Activated naive CD4-positive, alpha-beta T cell treated with anti-CD3 and anti-CD28 coated beads, Interleukin-2, amount 50 U/mL, for 16 hours (primary cell): Measurements from ENCODE around the gene CD83.
"Not testable (repeated sequence)": the region's sequence is repeated elsewhere in the genome, so short reads cannot be mapped to it uniquely, and the experiment has no call there.

ENCODE experiments used
- DNase-seq: peaks from one replicate; pipeline ENCODE4 v3.0.0-alpha.2; 2020

CD83 gene

DNA sequence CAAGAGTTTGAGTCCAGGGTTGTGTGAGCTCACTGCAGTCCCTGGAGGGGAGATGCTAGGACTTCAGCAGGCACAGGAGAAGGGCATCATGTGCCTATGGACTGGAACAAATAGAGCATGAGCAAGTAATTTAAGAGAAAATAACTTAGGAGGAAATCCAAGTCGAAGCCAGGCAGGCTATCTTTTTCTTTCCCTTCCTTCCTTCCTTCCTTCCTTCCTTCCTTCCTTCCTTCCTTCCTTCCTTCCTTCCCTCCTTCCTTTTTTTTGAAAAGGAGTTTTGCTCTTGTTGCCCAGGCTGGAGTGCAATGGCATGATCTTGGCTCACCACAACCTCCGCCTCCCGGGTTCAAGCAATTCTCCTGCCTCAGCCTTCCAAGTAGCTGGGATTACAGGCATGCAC lies 33.7 kb downstream of the CD83 start:
- not testable (repeated sequence) for DNase-seq

DNA sequence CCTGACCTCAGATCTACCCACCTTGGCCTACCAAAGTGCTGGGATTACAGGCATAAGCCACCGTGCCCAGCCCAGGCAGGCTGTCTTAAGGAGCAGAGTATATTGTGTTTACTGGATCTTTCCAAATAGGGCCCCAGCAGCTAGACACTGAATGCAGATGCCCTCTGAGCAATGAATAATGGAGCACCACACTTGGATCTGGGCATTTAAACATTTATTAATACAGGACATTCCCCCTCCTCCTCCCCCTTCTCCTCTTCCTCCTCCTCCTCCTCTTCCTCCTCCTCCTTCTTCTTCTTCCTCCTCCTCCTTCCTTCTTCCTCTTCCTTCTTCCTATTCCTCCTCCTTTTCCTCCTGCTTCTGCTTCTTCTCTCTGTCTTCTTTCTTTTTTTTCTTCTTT lies 34.2 kb downstream of the CD83 start:
- no peak for DNase-seq

GRCh38 chr6:14153228-14153627 lies 35.7 kb downstream of the CD83 start:
- DNase-seq: no peak

DNA sequence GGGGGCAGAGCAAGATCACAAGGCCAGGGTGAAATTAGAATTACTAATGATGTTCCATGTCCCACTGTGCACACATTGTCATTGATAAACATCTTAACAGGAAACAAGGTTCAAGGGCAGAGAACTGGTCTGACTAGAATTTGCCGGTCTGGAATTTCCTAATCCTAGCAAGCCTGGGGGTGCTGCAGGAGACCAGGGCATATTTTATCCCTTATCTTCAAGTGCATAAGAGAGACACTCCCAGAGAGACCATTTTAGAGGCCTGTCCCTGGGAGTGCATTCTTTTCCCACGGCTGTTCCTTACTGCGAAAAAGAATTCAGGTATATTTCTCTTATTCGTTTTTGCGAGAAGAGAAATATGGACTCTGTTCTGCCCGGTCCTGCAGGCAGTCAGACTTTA lies 41.5 kb downstream of the CD83 start:
- no peak for DNase-seq

DNA sequence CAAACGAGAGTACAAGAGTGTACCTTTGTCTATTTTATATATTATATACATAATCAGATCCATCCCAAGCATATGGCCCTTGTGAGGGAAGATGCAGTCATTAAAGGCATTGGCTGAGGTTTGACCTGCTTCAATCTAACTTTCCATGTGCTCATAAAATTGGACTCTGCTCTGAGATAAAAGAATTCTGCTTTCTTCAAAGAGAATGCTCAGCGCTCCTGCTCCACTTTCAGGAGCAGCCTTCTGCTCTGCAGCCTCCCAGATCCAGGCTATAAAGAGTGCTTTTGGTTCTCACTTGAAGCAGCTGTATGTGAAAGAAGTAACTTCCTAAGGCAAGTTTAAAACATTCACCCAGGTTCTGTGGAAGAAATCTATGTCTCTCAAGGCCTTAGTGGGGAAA lies 45.3 kb downstream of the CD83 start:
- DNase-seq: no peak

- no peak for DNase-seq
Observed at GRCh38 chr6:14165091-14165490, 47.5 kb downstream of the CD83 start.

- no peak for DNase-seq
Observed at GRCh38 chr6:14166839-14167238, 49.3 kb downstream of the CD83 start.

- no peak for DNase-seq
Observed at GRCh38 chr6:14170128-14170527, 52.6 kb downstream of the CD83 start.

DNA sequence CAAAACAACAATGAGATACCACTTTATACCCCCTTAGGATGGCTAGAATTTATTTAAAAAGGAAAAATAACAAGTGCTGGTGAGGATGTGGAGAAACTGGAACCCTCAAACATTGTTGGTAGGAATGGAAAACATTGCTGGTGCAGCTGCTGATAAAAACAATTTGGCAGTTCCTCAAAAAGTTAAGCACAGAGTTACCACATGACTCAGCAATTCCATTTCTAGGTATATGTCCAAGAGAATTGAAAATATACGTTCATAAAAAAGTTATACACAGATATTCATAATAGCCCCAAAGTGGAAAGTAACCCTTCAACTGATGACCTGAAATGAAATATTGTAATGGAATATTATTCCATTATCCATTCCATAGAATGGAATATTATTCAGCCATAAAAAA lies 55.0 kb downstream of the CD83 start:
- no peak for DNase-seq

DNA sequence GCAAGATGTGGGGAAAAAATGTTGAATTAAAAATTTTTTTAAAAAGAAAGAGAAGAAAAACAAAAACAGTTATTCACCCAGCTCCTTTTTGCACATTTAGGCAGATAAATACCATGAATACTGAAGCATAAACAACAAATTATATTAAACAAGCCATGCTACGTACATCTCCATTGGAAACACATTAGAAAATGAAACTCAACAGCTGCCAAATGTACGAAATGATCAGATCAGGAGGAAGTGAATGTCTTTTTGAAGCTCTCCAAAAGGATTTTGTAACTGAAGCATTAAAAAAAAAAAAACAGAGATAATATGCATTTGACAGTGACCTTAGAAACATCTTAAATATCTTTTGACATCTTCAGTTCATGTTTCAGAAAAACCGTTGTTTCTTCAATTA lies 56.7 kb downstream of the CD83 start:
- DNase-seq: no peak

DNA sequence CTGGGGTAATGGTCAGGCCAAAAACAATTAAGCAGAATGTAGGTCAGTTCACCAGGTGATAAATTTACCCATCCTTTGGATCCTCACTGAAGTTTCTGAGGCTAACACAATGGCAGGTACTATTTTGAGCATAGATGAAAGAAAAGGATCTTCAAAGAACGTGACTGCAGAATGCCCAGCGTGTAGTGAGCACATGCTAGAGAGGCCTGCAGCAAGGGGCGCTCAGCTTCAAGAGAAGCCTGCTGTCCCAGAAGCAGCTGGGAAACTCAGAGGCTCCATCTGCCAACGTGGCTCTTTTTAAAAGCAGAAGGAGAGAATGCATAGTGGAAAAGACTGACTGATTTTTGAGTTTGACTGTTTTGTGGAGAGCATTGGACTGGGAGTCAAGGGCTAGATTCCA lies 57.4 kb downstream of the CD83 start:
- no peak for DNase-seq

- DNase-seq: no peak
Observed at GRCh38 chr6:14176429-14176828, 58.9 kb downstream of the CD83 start.

DNA sequence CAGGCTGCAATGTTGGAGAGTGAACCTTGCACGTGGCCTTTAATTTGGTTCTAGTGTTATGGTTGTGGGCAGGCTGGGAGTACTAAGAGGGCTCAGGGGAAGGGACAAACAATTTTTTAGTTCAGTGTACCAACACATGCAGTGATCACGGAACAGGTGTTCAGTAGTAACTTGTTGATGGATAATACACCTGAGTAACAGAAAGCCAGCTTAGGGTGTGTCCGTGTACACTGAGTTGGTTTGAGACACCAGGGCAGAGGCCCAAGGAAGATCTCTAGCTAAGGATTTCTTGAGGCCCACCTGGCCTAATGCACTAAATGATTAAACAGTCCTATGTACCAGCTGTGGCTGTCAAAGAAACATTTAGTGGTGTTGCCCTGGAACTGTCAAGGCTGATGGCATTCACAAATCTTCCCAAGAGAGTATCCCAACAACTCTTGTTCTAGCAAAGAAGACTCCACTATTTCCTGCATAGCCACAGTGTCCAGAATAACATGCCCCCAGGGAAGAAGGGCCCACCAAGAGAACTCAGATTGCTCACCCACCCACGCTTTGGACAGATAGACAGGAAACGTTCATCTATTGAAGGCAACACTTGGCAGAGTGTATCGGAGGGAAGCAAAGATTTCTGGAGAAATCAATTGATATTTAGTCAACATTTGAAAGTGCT lies 60.0 kb downstream of the CD83 start:
- no peak for DNase-seq

DNA sequence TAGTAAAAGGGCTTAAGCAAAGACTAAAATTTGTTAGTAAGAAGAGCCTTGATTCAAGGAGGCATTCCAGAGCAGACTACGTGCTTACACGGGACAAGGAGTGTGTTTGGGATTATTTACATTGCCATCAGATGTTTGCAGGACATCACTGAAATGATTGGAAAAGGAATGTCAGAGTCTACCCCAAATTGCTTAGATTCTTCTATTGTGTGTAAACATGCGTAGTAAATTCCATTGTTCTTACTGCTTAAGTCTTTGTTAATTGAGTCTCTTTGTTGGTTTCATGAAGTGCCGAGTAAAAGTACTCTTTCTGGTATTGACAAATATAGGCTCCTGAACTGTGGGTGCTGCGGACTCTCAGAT lies 60.5 kb downstream of the CD83 start:
- DNase-seq: no peak

GRCh38 chr6:14180609-14181008 lies 63.0 kb downstream of the CD83 start:
- DNase-seq: no peak

GRCh38 chr6:14182916-14183315 lies 65.3 kb downstream of the CD83 start:
- no peak for DNase-seq
